Fibroblast of upper back skin (primary cell): ENCODE results near the gene CADM1.

Source experiments
- DNase-seq: peaks from one replicate; pipeline ENCODE4 v3.0.0-alpha.2; 2013

The CADM1 gene

GRCh38 chr11:115170133-115170815 is 333.9 kb downstream of the CADM1 start:
- peak; percentile 30 for DNase-seq

- no peak for DNase-seq
These were observed 335.0 kb downstream of the CADM1 start for GRCh38 chr11:115169251-115169650.

GRCh38 chr11:115168686-115169085 is 335.5 kb downstream of the CADM1 start:
- no peak for DNase-seq

GRCh38 chr11:115168229-115168671 is 336.0 kb downstream of the CADM1 start:
- peak; percentile 11 for DNase-seq

GRCh38 chr11:115167456-115167855 is 336.8 kb downstream of the CADM1 start:
- DNase-seq: no peak

GRCh38 chr11:115166820-115167219 is 337.4 kb downstream of the CADM1 start:
- no peak for DNase-seq

- no peak for DNase-seq
These were observed 339.4 kb downstream of the CADM1 start for GRCh38 chr11:115164774-115165173.

- DNase-seq: no peak
These were observed 341.3 kb downstream of the CADM1 start for GRCh38 chr11:115162919-115163318.

GRCh38 chr11:115161876-115162275 is 342.3 kb downstream of the CADM1 start:
- no peak for DNase-seq

GRCh38 chr11:115159207-115159606 is 345.0 kb downstream of the CADM1 start:
- no peak for DNase-seq

- no peak for DNase-seq
These were observed 346.2 kb downstream of the CADM1 start for GRCh38 chr11:115158053-115158452.

GRCh38 chr11:115157247-115157646 is 347.0 kb downstream of the CADM1 start:
- no peak for DNase-seq

- no peak for DNase-seq
These were observed 348.2 kb downstream of the CADM1 start for GRCh38 chr11:115155978-115156377.

GRCh38 chr11:115155320-115155719 is 348.9 kb downstream of the CADM1 start:
- DNase-seq: no peak

GRCh38 chr11:115154355-115154736 is 349.9 kb downstream of the CADM1 start:
- no peak for DNase-seq

- DNase-seq: no peak
These were observed 350.4 kb downstream of the CADM1 start for GRCh38 chr11:115153731-115154354.

GRCh38 chr11:115153135-115153534 is 351.1 kb downstream of the CADM1 start:
- DNase-seq: peak; percentile 62

- no peak for DNase-seq
These were observed 353.2 kb downstream of the CADM1 start for GRCh38 chr11:115151010-115151409.

- DNase-seq: no peak
These were observed 355.5 kb downstream of the CADM1 start for GRCh38 chr11:115148691-115149090.

- DNase-seq: no peak
These were observed 356.1 kb downstream of the CADM1 start for GRCh38 chr11:115148101-115148500.

GRCh38 chr11:115147243-115147807 is 356.9 kb downstream of the CADM1 start:
- no peak for DNase-seq

- no peak for DNase-seq
These were observed 357.8 kb downstream of the CADM1 start for GRCh38 chr11:115146425-115146824.

GRCh38 chr11:115145324-115145723 is 358.9 kb downstream of the CADM1 start:
- no peak for DNase-seq

GRCh38 chr11:115144914-115145313 is 359.3 kb downstream of the CADM1 start:
- no peak for DNase-seq
